ENCODE data around the gene IGIP.

IGIP gene

GRCh38 chr5:140178482-140179116, 52.9 kb downstream of the IGIP start:
- DNase-seq = no peak
- in situ Hi-C loops (cut with HindIII; ENCODE audit: low pct_ligation_motif_present, low pct_unique_long_range_greater_than_20kb, low sequenced_read_pairs) = no loop called here
